ENCODE measurements around the gene RNF150. TPM values are rescaled to one million over a fixed set of nuclear protein-coding genes. Genes with fewer than 3 reads are reported as not detected.

The RNF150 gene
- total RNA-seq, 1 experiment from 2014 or later, result 1.3 TPM

- no peaks in the 10 kb centered on the region for H3K36me3 ChIP-seq (ENCODE audit: control insufficient read depth, insufficient read depth, low read length)
- POLR2A ChIA-PET, result no interaction called here
- TF ChIP-seq REST (IDR thresholded peaks at IDR 0.05; ENCODE audit: insufficient read depth in 1 of 2, low read depth in 2 of 2, low read length in 1 of 2), result no peak
- TF ChIP-seq TCF7L2 (IDR thresholded peaks at IDR 0.05; ENCODE audit: low read depth, low read length), result no peak
- no peak for TF ChIP-seq POLR2AphosphoS5 (IDR thresholded peaks at IDR 0.05; ENCODE audit: low read depth, low read length)
- intact Hi-C loops (cut with micrococcal nuclease; ENCODE audit: unreplicated experiment) (no loop called here), in situ Hi-C loops (cut with HindIII; ENCODE audit: low pct_unique_long_range_greater_than_20kb, low sequenced_read_pairs) (no loop called here)
- no peaks in the 10 kb centered on the region for H3K27me3 ChIP-seq (ENCODE audit: control insufficient read depth, insufficient read depth, low read length)
- BruUV-seq (replicated peaks), result no TSS peak
- CTCF ChIA-PET, result no interaction called here
- H3K4me1 ChIP-seq (ENCODE audit: control insufficient read depth, insufficient read depth, low read length), result no peaks in the 10 kb centered on the region
- H3K9me3 ChIP-seq (ENCODE audit: control insufficient read depth, insufficient read depth, low read depth, low read length), result no peaks in the 10 kb centered on the region
- H3K27ac ChIP-seq (ENCODE audit: low read length), result no peak overlapping the region
- ATAC-seq (no peak), DNase-seq (ENCODE audit: low read depth, low spot score) (no peak)
- H3K4me3 ChIP-seq (ENCODE audit: low read depth in 2 of 2, low read length in 2 of 2), result no peak overlapping the region
Observed at GRCh38 chr4:141079393-141079930, 53.8 kb downstream of the RNF150 start.

- BruUV-seq (replicated peaks), result no TSS peak
- Histone ChIP-seq H3K36me3 (ENCODE audit: control insufficient read depth, insufficient read depth, low read length) (no peaks in the 10 kb centered on the region), H3K27me3 (ENCODE audit: control insufficient read depth, insufficient read depth, low read length) (no peaks in the 10 kb centered on the region), H3K27ac (ENCODE audit: low read length) (no peak overlapping the region), H3K4me1 (ENCODE audit: control insufficient read depth, insufficient read depth, low read length) (no peaks in the 10 kb centered on the region), H3K4me3 (ENCODE audit: low read depth in 2 of 2, low read length in 2 of 2) (no peak overlapping the region), H3K9me3 (ENCODE audit: control insufficient read depth, insufficient read depth, low read depth, low read length) (no peaks in the 10 kb centered on the region)
- no peak for TF ChIP-seq TCF7L2 (IDR thresholded peaks at IDR 0.05; ENCODE audit: low read depth, low read length)
- no peak for TF ChIP-seq POLR2AphosphoS5 (IDR thresholded peaks at IDR 0.05; ENCODE audit: low read depth, low read length)
- TF ChIP-seq CTCF (IDR thresholded peaks at IDR 0.05), result no peak
- no peak for TF ChIP-seq SIN3A (IDR thresholded peaks at IDR 0.05; ENCODE audit: borderline replicate concordance, insufficient read depth, low read depth, low read length)
- no peak for TF ChIP-seq REST (IDR thresholded peaks at IDR 0.05; ENCODE audit: insufficient read depth in 1 of 2, low read depth in 2 of 2, low read length in 1 of 2)
- in situ Hi-C loops (cut with HindIII; ENCODE audit: low pct_unique_long_range_greater_than_20kb, low sequenced_read_pairs), result no loop called here
- intact Hi-C loops (cut with micrococcal nuclease; ENCODE audit: unreplicated experiment), result no loop called here
- DNase-seq (ENCODE audit: low read depth, low spot score), result no peak
- CTCF ChIA-PET, result no interaction called here
- no peak for ATAC-seq
- POLR2A ChIA-PET, result no interaction called here
Observed at GRCh38 chr4:141078871-141079270, 54.4 kb downstream of the RNF150 start.
